ENCODE data around the gene CTTN. TPM values are rescaled to one million over a fixed set of nuclear protein-coding genes. Genes with fewer than 3 reads are reported as not detected.

CTTN gene
- total and polyA plus RNA-seq, 2 of the 8 experiments (the other 6 are each of a cell fraction or from before 2014, with no cell fraction given), result 84.6 to 216 TPM

DNA sequence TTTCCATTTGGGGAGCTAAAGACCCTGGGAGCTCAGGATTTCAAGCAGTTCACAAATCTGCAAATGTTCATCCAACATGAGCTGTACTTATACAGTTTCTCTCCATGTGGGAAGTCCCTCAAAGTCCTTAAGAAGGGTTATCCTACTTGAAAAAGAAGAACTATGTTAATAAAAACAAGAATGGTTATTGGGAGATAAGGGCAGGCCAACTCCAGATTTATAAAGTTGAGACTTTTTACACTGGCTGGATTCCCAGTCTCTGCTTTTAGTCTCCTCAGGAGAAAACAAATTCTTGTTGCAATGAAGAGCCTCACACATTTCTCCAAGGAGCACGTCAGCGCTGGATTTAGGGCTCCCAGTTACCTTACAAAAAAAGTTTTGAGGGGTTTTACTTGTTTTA lies 34.2 kb upstream of the CTTN start:
- Histone ChIP-seq H4K8ac (ENCODE audit: extremely low read depth, insufficient read depth, low read length) (no peak overlapping the region), H2BK5ac (ENCODE audit: low read depth, low read length) (no peak overlapping the region), H4K91ac (replicated peaks; ENCODE audit: insufficient read length, low read length) (no peak overlapping the region), H2BK120ac (replicated peaks; ENCODE audit: low read depth, low read length) (no peak overlapping the region), H3K79me1 (ENCODE audit: low read depth, low read length) (no peaks in the 10 kb centered on the region), H3K23me2 (ENCODE audit: low read depth, low read length) (no peaks in the 10 kb centered on the region), H4K5ac (ENCODE audit: insufficient read length, low read depth, low read length) (no peak overlapping the region), H3K9me3 (ENCODE audit: insufficient read depth in 2 of 2, low read depth in 1 of 2, low read length in 1 of 2) (no peaks in the 10 kb centered on the region), H3K4me2 (ENCODE audit: insufficient read depth in 1 of 2, low read depth in 2 of 2, low read length in 2 of 2) (no peak overlapping the region), H3K14ac (ENCODE audit: insufficient read length) (no peak overlapping the region), H3K27ac (ENCODE audit: low read depth, low read length) (no peak overlapping the region), H3K79me2 (ENCODE audit: control insufficient read depth in 1 of 2, insufficient read depth in 2 of 2, low read length in 2 of 2) (no peaks in the 10 kb centered on the region), H3K9ac (replicated peaks in 1 of 4; ENCODE audit: extremely low read depth in 1 of 4, low read depth in 3 of 4, low read length in 3 of 4) (no peak overlapping the region), H3K27me3 (replicated peaks in 1 of 4; ENCODE audit: control insufficient read depth in 3 of 4, extremely low read depth in 1 of 4, insufficient read depth in 3 of 4, low read length in 3 of 4) (no peaks in the 10 kb centered on the region), H2AFZ (ENCODE audit: low read length) (no peak overlapping the region), H3K4ac (replicated peaks; ENCODE audit: insufficient read length, low read depth, low read length) (no peak overlapping the region), H4K20me1 (replicated peaks in 1 of 2; ENCODE audit: control insufficient read depth in 1 of 2, insufficient read depth in 2 of 2, low read length in 2 of 2) (peaks cover 4 to 6% of the 10 kb centered on the region in 2 experiments), H3K4me3 (ENCODE audit: extremely low read depth in 1 of 4, insufficient read depth in 2 of 4, low read depth in 3 of 4, low read length in 4 of 4) (no peak overlapping the region), H2BK15ac (ENCODE audit: low read length) (no peak overlapping the region), H2BK12ac (ENCODE audit: low read depth, low read length) (no peak overlapping the region), H3K23ac (ENCODE audit: insufficient read length) (no peak overlapping the region), H3K56ac (replicated peaks; ENCODE audit: insufficient read length, low read depth, low read length) (no peak overlapping the region), H3K18ac (ENCODE audit: extremely low read depth, low read length) (no peak overlapping the region), H3K4me1 (replicated peaks in 1 of 4; ENCODE audit: control insufficient read depth in 3 of 4, insufficient read depth in 4 of 4, low read length in 3 of 4) (no peaks in the 10 kb centered on the region), H2BK20ac (ENCODE audit: low read length) (no peak overlapping the region), H3K36me3 (ENCODE audit: control insufficient read depth in 2 of 4, insufficient read depth in 4 of 4, low read length in 3 of 4) (peaks cover 15 to 76% (median 37%) of the 10 kb centered on the region in 4 experiments), H2AK5ac (ENCODE audit: low read depth, low read length) (no peak overlapping the region)
- ChIA-PET CTCF (ENCODE audit: partially characterized antibody) (interaction anchor here (0.7 to 1.1 kb wide), 4 partner anchors 15 to 412 kb away, joined by 3 read pairs; no protein-coding TSS in a partner anchor), POLR2A (ENCODE audit: partially characterized antibody) (no interaction called here)
- DNase-seq (ENCODE audit: low read depth in 1 of 2, low spot score in 2 of 2) (no peak), FAIRE-seq (no peak)
- TF ChIP-seq POLR2AphosphoS5 (IDR thresholded peaks at IDR 0.05; ENCODE audit: low read depth, low read length) (no peak), TEAD4 (IDR thresholded peaks at IDR 0.05; ENCODE audit: low read depth, low read length) (no peak), EP300 (IDR thresholded peaks at IDR 0.05; ENCODE audit: borderline replicate concordance in 1 of 2, low read depth in 2 of 2, low read length in 2 of 2) (no peak)
- TF ChIP-seq, protein P1, sequence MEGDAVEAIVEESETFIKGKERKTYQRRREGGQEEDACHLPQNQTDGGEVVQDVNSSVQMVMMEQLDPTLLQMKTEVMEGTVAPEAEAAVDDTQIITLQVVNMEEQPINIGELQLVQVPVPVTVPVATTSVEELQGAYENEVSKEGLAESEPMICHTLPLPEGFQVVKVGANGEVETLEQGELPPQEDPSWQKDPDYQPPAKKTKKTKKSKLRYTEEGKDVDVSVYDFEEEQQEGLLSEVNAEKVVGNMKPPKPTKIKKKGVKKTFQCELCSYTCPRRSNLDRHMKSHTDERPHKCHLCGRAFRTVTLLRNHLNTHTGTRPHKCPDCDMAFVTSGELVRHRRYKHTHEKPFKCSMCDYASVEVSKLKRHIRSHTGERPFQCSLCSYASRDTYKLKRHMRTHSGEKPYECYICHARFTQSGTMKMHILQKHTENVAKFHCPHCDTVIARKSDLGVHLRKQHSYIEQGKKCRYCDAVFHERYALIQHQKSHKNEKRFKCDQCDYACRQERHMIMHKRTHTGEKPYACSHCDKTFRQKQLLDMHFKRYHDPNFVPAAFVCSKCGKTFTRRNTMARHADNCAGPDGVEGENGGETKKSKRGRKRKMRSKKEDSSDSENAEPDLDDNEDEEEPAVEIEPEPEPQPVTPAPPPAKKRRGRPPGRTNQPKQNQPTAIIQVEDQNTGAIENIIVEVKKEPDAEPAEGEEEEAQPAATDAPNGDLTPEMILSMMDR (IDR thresholded peaks at IDR 0.05; ENCODE audit: control extremely low read depth in 1 of 3, insufficient read depth in 1 of 3, low read depth in 1 of 3, low read length in 3 of 3), result no peak
- WGBS, 2 experiments (ENCODE audit: extremely low coverage in 1 of 2, insufficient coverage in 1 of 2, insufficient read length in 1 of 2, insufficient replicate concordance in 2 of 2, low coverage in 1 of 2, low lambda C conversion rate in 2 of 2, missing lambda C conversion rate in 1 of 2), result 98% methylated on average over 2 of the region's 2 CpGs; no CpG with 5 or more reads in 1 of the 2 experiments

Measured in H1 (cell line).